SK-N-SH treated with all-trans-retinoic acid at 6 μM for 48 hours (cell line): Measurements from ENCODE around the gene DEF6.

Experiments
- ATAC-seq: fragments of 200-7000 bp; cut with Tn5 transposase; 3 replicates; pipeline ENCODE4 v1.9.1; 2020; ENCODE audit warnings: mild to moderate bottlenecking, moderate library complexity
- BACH2 ChIP-seq: fragments of 250-450 bp; sonication (Bioruptor Pico); IDR thresholded peaks from 2 replicates; pipeline ENCODE4 v1.9.0; 2021; ENCODE audit warnings: mild to moderate bottlenecking, borderline replicate concordance
- CSDC2 ChIP-seq: fragments of 250-450 bp; sonication (Bioruptor Pico); IDR thresholded peaks from 2 replicates; pipeline ENCODE4 v1.5.0; 2020; ENCODE audit warnings: mild to moderate bottlenecking, moderate library complexity
- ESRRG ChIP-seq: fragments of 250-450 bp; sonication (Bioruptor Pico); IDR thresholded peaks from 2 replicates; pipeline ENCODE4 v1.6.1; 2021; ENCODE audit warnings: mild to moderate bottlenecking
- GLIS3 ChIP-seq: fragments of 250-450 bp; sonication (Bioruptor Pico); IDR thresholded peaks from 2 replicates; pipeline ENCODE4 v1.5.0; 2020; ENCODE audit warnings: mild to moderate bottlenecking, moderate library complexity
- ISL1 ChIP-seq: fragments of 250-450 bp; sonication (Bioruptor Pico); IDR thresholded peaks from 2 replicates; pipeline ENCODE4 v2.1.2; 2022; ENCODE audit warnings: mild to moderate bottlenecking, moderate library complexity
- OSR1 ChIP-seq: fragments of 250-450 bp; sonication (Bioruptor Pico); IDR thresholded peaks from 2 replicates; pipeline ENCODE4 v1.8.0; 2022; ENCODE audit warnings: moderate library complexity, mild to moderate bottlenecking, inconsistent platforms
- PATZ1 ChIP-seq: fragments of 250-450 bp; sonication (Bioruptor Pico); IDR thresholded peaks from 2 replicates; pipeline ENCODE4 v1.8.0; 2020; ENCODE audit warnings: mild to moderate bottlenecking, moderate library complexity, borderline replicate concordance
- PPARA ChIP-seq: fragments of 250-450 bp; sonication (Bioruptor Pico); IDR thresholded peaks from 2 replicates; pipeline ENCODE4 v1.5.0; 2020; ENCODE audit warnings: mild to moderate bottlenecking, borderline replicate concordance
- RARB ChIP-seq: fragments of 250-450 bp; sonication (Bioruptor Pico); IDR thresholded peaks from 2 replicates; pipeline ENCODE4 v1.8.0; 2021; ENCODE audit warnings: mild to moderate bottlenecking, moderate library complexity
- SNAI2 ChIP-seq: fragments of 250-450 bp; sonication (Bioruptor Pico); IDR thresholded peaks from 2 replicates; pipeline ENCODE4 v1.5.0; 2020; ENCODE audit warnings: mild to moderate bottlenecking, moderate library complexity
- TCF4 ChIP-seq: fragments of 250-450 bp; sonication (Bioruptor Pico); IDR thresholded peaks from 2 replicates; pipeline ENCODE4 v1.8.0; 2021; ENCODE audit warnings: mild to moderate bottlenecking, moderate library complexity, borderline replicate concordance
- TOX ChIP-seq: fragments of 250-450 bp; sonication (Bioruptor Pico); IDR thresholded peaks from 2 replicates; pipeline ENCODE4 v1.8.0; 2021; ENCODE audit warnings: mild to moderate bottlenecking, moderate library complexity, borderline replicate concordance
- TSHZ2 ChIP-seq: fragments of 250-450 bp; sonication (Bioruptor Pico); IDR thresholded peaks from 2 replicates; pipeline ENCODE4 v1.5.0; 2020; ENCODE audit warnings: mild to moderate bottlenecking, moderate library complexity
- ZC3H10 ChIP-seq: fragments of 250-450 bp; sonication (Bioruptor Pico); IDR thresholded peaks from 2 replicates; pipeline ENCODE4 v1.5.1; 2021; ENCODE audit warnings: mild to moderate bottlenecking, moderate library complexity
- ZFP3 ChIP-seq: fragments of 250-450 bp; sonication (Bioruptor Pico); IDR thresholded peaks from 2 replicates; pipeline ENCODE4 v1.5.0; 2020; ENCODE audit warnings: mild to moderate bottlenecking, moderate library complexity
- ZFP30 ChIP-seq: fragments of 450-650 bp; formaldehyde crosslinking; IDR thresholded peaks from 2 replicates; pipeline ENCODE4 v1.5.0; 2022; ENCODE audit warnings: mild to moderate bottlenecking, moderate library complexity
- ZNF565 ChIP-seq: fragments of 450-650 bp; formaldehyde crosslinking; conservative IDR thresholded peaks from 2 replicates; pipeline ENCODE4 v1.5.0; 2020; ENCODE audit warnings: low read depth, mild to moderate bottlenecking, moderate library complexity
- ZNF8 ChIP-seq: fragments of 450-650 bp; formaldehyde crosslinking; IDR thresholded peaks from 2 replicates; pipeline ENCODE4 v1.5.0; 2020; ENCODE audit warnings: mild to moderate bottlenecking, moderate library complexity
- TF ChIP-seq, protein P1 (sequence below): fragments of 250-450 bp; sonication (Bioruptor Pico); IDR thresholded peaks from 2 replicates; pipeline ENCODE4 v1.8.0; 2021; ENCODE audit warnings: low read depth, mild to moderate bottlenecking, moderate library complexity, borderline replicate concordance

DEF6 gene

GRCh38 chr6:35342258-35343091 lies 44.9 kb downstream of the DEF6 start, which contains the start of gene PPARD:
Gene PPARD (plus strand): TSS chr6:35342558. CDS start chr6:35411088, 68,530 bp downstream.
- TF ChIP-seq ISL1 (CRISPR knock-in tag) (no peak), ESRRG (no peak), ZFP30 (CRISPR knock-in tag) (no peak), GLIS3 (CRISPR knock-in tag) (no peak), TSHZ2 (CRISPR knock-in tag) (no peak), PATZ1 (CRISPR knock-in tag) (no peak), RARB (CRISPR knock-in tag) (no peak), ZC3H10 (CRISPR knock-in tag) (no peak)
- TF ChIP-seq, protein P1, sequence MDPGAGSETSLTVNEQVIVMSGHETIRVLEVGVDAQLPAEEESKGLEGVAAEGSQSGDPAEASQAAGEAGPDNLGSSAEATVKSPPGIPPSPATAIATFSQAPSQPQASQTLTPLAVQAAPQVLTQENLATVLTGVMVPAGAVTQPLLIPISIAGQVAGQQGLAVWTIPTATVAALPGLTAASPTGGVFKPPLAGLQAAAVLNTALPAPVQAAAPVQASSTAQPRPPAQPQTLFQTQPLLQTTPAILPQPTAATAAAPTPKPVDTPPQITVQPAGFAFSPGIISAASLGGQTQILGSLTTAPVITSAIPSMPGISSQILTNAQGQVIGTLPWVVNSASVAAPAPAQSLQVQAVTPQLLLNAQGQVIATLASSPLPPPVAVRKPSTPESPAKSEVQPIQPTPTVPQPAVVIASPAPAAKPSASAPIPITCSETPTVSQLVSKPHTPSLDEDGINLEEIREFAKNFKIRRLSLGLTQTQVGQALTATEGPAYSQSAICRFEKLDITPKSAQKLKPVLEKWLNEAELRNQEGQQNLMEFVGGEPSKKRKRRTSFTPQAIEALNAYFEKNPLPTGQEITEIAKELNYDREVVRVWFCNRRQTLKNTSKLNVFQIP, result no peak
- ATAC-seq, result peak; percentile 94

GRCh38 chr6:35343092-35343834 lies 45.6 kb downstream of the DEF6 start:
- TF ChIP-seq CSDC2 (CRISPR knock-in tag) (no peak), PPARA (CRISPR knock-in tag) (no peak), ESRRG (no peak), ZNF8 (no peak), PATZ1 (CRISPR knock-in tag) (no peak), OSR1 (CRISPR knock-in tag) (no peak), ZFP3 (CRISPR knock-in tag) (no peak), SNAI2 (CRISPR knock-in tag) (no peak), BACH2 (CRISPR knock-in tag) (no peak), ISL1 (CRISPR knock-in tag) (no peak), ZFP30 (CRISPR knock-in tag) (no peak), RARB (CRISPR knock-in tag) (no peak), TOX (CRISPR knock-in tag) (no peak)
- peak; percentile 21 for ATAC-seq

GRCh38 chr6:35343835-35344550 lies 46.4 kb downstream of the DEF6 start:
- TF ChIP-seq ZNF565 (CRISPR knock-in tag) (no peak), ISL1 (CRISPR knock-in tag) (no peak), GLIS3 (CRISPR knock-in tag) (no peak), ZFP3 (CRISPR knock-in tag) (no peak), ESRRG (no peak), TCF4 (CRISPR knock-in tag) (peak; percentile 44; the same call in 1 of the 2 replicates)
- ATAC-seq, result no peak
